Keratinocyte (primary cell): ENCODE data around the gene BPIFA1. TPM values are rescaled to one million over a fixed set of nuclear protein-coding genes. Genes with fewer than 3 reads are reported as not detected.

Experiments used
- DNase-seq: peaks from one replicate; pipeline ENCODE4 v3.0.0-alpha.2; 2011; ENCODE audit warnings: low read depth, missing footprints, low spot score
- FAIRE-seq: peaks from 2 replicates; lab custom pipeline; 2011; peaks lifted over from hg19 to GRCh38; lab: Jason Lieb, UNC
- H2AFZ ChIP-seq: 2 replicates; pipeline ENCODE4 v1.6.0; 2012; ENCODE audit warnings: low read length, control low read depth, inconsistent platforms; ENCODE audit not compliant: control insufficient read depth
- H3K27ac ChIP-seq: 2 replicates; pipeline ENCODE4 v1.5.1; 2011; ENCODE audit warnings: low read length; ENCODE audit not compliant: control insufficient read depth, insufficient read depth
- H3K27me3 ChIP-seq: 3 replicates; pipeline ENCODE4 v1.6.0; 2011; ENCODE audit warnings: low read length; ENCODE audit not compliant: control insufficient read depth, insufficient read depth; ENCODE audit errors: extremely low read depth
- H3K36me3 ChIP-seq, 2 experiments: 2 replicates in 1 of 2; 3 replicates in 1 of 2; pipeline ENCODE4 v1.5.1; 2011; ENCODE audit warnings: low read length in 2 of 2, mild to moderate bottlenecking in 1 of 2; ENCODE audit not compliant: control insufficient read depth in 2 of 2, insufficient read depth in 2 of 2; ENCODE audit errors: extremely low read depth in 1 of 2
- H3K4me1 ChIP-seq: 3 replicates; pipeline ENCODE4 v1.5.1; 2011; ENCODE audit warnings: low read length; ENCODE audit not compliant: control insufficient read depth, insufficient read depth; ENCODE audit errors: extremely low read depth
- H3K4me2 ChIP-seq: 3 replicates; pipeline ENCODE4 v1.6.0; 2011; ENCODE audit warnings: low read depth, low read length; ENCODE audit not compliant: control insufficient read depth, insufficient read depth; ENCODE audit errors: extremely low read depth
- H3K4me3 ChIP-seq, 3 experiments: fragments of 200-600 bp in 1 of 3; sonication (generic) in 1 of 3; 2 replicates in 2 of 3; 3 replicates in 1 of 3; pipeline ENCODE4 v1.5.1; 2011 to 2016; ENCODE audit warnings: low read length in 3 of 3, mild to moderate bottlenecking in 3 of 3, control low read depth in 2 of 3, inconsistent platforms in 1 of 3, low read depth in 1 of 3, mixed read lengths in 1 of 3, mixed run types in 1 of 3, moderate library complexity in 1 of 3; ENCODE audit not compliant: control insufficient read depth in 2 of 3, insufficient read depth in 2 of 3; ENCODE audit errors: extremely low read depth in 1 of 3
- H3K79me2 ChIP-seq: 2 replicates; pipeline ENCODE4 v1.6.0; 2012; ENCODE audit warnings: low read length; ENCODE audit not compliant: control insufficient read depth, insufficient read depth
- H3K9ac ChIP-seq: 3 replicates; pipeline ENCODE4 v1.6.0; 2011; ENCODE audit warnings: low read length; ENCODE audit not compliant: control insufficient read depth, insufficient read depth; ENCODE audit errors: extremely low read depth
- H3K9me1 ChIP-seq: 3 replicates; pipeline ENCODE4 v1.6.0; 2011; ENCODE audit warnings: low read length; ENCODE audit not compliant: control insufficient read depth, insufficient read depth; ENCODE audit errors: extremely low read depth
- H3K9me3 ChIP-seq: 2 replicates; pipeline ENCODE4 v1.5.1; 2012; ENCODE audit warnings: low read depth, low read length; ENCODE audit not compliant: control insufficient read depth
- H4K20me1 ChIP-seq: 3 replicates; pipeline ENCODE4 v1.6.0; 2011; ENCODE audit warnings: low read length; ENCODE audit not compliant: control insufficient read depth, insufficient read depth; ENCODE audit errors: extremely low read depth
- CTCF ChIP-seq, 3 experiments: IDR thresholded peaks in 1 of 3; conservative IDR thresholded peaks in 1 of 3; optimal IDR thresholded peaks in 1 of 3; 2 replicates in 2 of 3; 3 replicates in 1 of 3; pipeline versions ENCODE3 to v1.5.1; 2011; ENCODE audit warnings: low read length in 3 of 3, mild to moderate bottlenecking in 3 of 3, moderate library complexity in 2 of 3, control low read depth in 1 of 3, inconsistent platforms in 1 of 3; ENCODE audit not compliant: insufficient read depth in 2 of 3; ENCODE audit errors: extremely low read depth in 1 of 3
- EZH2 ChIP-seq: IDR thresholded peaks from one replicate; pipeline ENCODE4 v1.6.1; 2012; ENCODE audit warnings: inconsistent platforms, mild to moderate bottlenecking, low read length, moderate library complexity
- dilution Hi-C: fragments of 300-500 bp; cut with MboI; formaldehyde crosslinking; loops from one replicate; pipeline ENCODE4 v1.7.0; 2020; ENCODE audit warnings: low sequenced_read_pairs; ENCODE audit not compliant: extremely low pct_ligation_motif_present
- polyA plus RNA-seq, 5 experiments: library from polyadenylated mRNA; depleted of rRNA in 3 of 5; stranded (reverse) in 3 of 5; stranded (forward) in 1 of 5; unstranded in 1 of 5; fragments of >200 nt; gene quantifications; 1 replicate in 1 of 5; 2 replicates in 3 of 5; 3 replicates in 1 of 5; pipeline versions ENCODE4 v1.2.1 to v1.2.3, GENCODE V29; 2011 to 2012; ENCODE audit warnings: missing spikeins in 2 of 5, low read depth in 1 of 5, low replicate concordance in 1 of 5

Gene BPIFA1
- polyA plus RNA-seq, 1 donor (not counting 4 experiments of a cell fraction or from before 2014, with no cell fraction given), result not detected

- dilution Hi-C loops, result no loop called here
- no peaks in the 10 kb centered on the region for H4K20me1 ChIP-seq
- no peaks in the 10 kb centered on the region for H3K4me1 ChIP-seq
- FAIRE-seq, result no peak
- no peak for TF ChIP-seq EZH2
- TF ChIP-seq CTCF (optimal IDR thresholded peaks at IDR 0.05 in 1 of 3, IDR thresholded peaks at IDR 0.05 in 1 of 3, conservative IDR thresholded peaks at IDR 0.05 in 1 of 3; ENCODE audit: extremely low read depth in 1 of 3, insufficient read depth in 2 of 3, low read length in 3 of 3), result no peak
- H3K4me2 ChIP-seq, result no peak overlapping the region
- H3K9me3 ChIP-seq, result no peaks in the 10 kb centered on the region
- H3K9me1 ChIP-seq, result no peaks in the 10 kb centered on the region
- H3K27ac ChIP-seq, result no peak overlapping the region
- H3K9ac ChIP-seq, result no peak overlapping the region
- no peak overlapping the region for H3K4me3 ChIP-seq
- DNase-seq, result no peak
- H3K36me3 ChIP-seq, result no peaks in the 10 kb centered on the region
- peaks cover 12% of the 10 kb centered on the region for H3K27me3 ChIP-seq
- no peaks in the 10 kb centered on the region for H3K79me2 ChIP-seq
- H2AFZ ChIP-seq, result no peak overlapping the region
These were observed 43.6 kb downstream of the BPIFA1 start for GRCh38 chr20:33279261-33279910.

- Histone ChIP-seq H4K20me1 (no peaks in the 10 kb centered on the region), H3K9me1 (no peaks in the 10 kb centered on the region), H3K27me3 (peaks cover 17% of the 10 kb centered on the region), H3K27ac (no peak overlapping the region), H3K79me2 (no peaks in the 10 kb centered on the region), H3K36me3 (no peaks in the 10 kb centered on the region), H3K4me2 (no peak overlapping the region), H2AFZ (no peak overlapping the region), H3K9me3 (no peaks in the 10 kb centered on the region), H3K4me1 (no peaks in the 10 kb centered on the region), H3K9ac (no peak overlapping the region), H3K4me3 (no peak overlapping the region)
- no peak for TF ChIP-seq EZH2
- no peak for TF ChIP-seq CTCF (optimal IDR thresholded peaks at IDR 0.05 in 1 of 3, IDR thresholded peaks at IDR 0.05 in 1 of 3, conservative IDR thresholded peaks at IDR 0.05 in 1 of 3; ENCODE audit: extremely low read depth in 1 of 3, insufficient read depth in 2 of 3, low read length in 3 of 3)
- no peak for FAIRE-seq
- DNase-seq, result no peak
- dilution Hi-C loops, result no loop called here
These were observed 44.3 kb downstream of the BPIFA1 start for GRCh38 chr20:33280000-33280680.
